H9 (cell line): ENCODE data around the gene ANKRD49. TPM values are rescaled to one million over a fixed set of nuclear protein-coding genes. Genes with fewer than 3 reads are reported as not detected.

Source experiments
- DNase-seq: peaks from one replicate; pipeline ENCODE4 v3.0.0-alpha.2; 2017
- H2AFZ ChIP-seq: one replicate; pipeline ENCODE4 v1.6.1; 2013; ENCODE audit warnings: mild to moderate bottlenecking, low read length, control low read depth, moderate library complexity
- H2AK5ac ChIP-seq: 2 replicates; pipeline ENCODE4 v1.6.1; 2013; ENCODE audit warnings: low read length, control low read depth, mixed read lengths; ENCODE audit not compliant: insufficient read length
- H2BK120ac ChIP-seq: one replicate; pipeline ENCODE4 v1.6.1; 2013; ENCODE audit warnings: low read depth, mild to moderate bottlenecking, low read length, control low read depth, inconsistent platforms; ENCODE audit not compliant: poor library complexity, severe bottlenecking
- H2BK12ac ChIP-seq: 2 replicates; pipeline ENCODE4 v1.6.1; 2013; ENCODE audit warnings: low read length, control low read depth, mixed read lengths, low read depth; ENCODE audit not compliant: insufficient read length
- H2BK15ac ChIP-seq: 2 replicates; pipeline ENCODE4 v1.6.1; 2013; ENCODE audit warnings: low read depth, low read length, control low read depth
- H2BK20ac ChIP-seq: one replicate; pipeline ENCODE4 v1.6.1; 2013; ENCODE audit warnings: low read depth, mild to moderate bottlenecking, low read length, control low read depth, inconsistent platforms; ENCODE audit not compliant: poor library complexity, severe bottlenecking
- H2BK5ac ChIP-seq: 2 replicates; pipeline ENCODE4 v1.6.1; 2013; ENCODE audit warnings: low read length, control low read depth, mixed read lengths; ENCODE audit not compliant: insufficient read length
- H3K14ac ChIP-seq: 2 replicates; pipeline ENCODE4 v1.6.1; 2013; ENCODE audit warnings: low read length, control low read depth; ENCODE audit not compliant: insufficient read depth
- H3K18ac ChIP-seq: 2 replicates; pipeline ENCODE4 v1.6.1; 2013; ENCODE audit warnings: low read depth, mild to moderate bottlenecking, mixed read lengths, low read length, control low read depth; ENCODE audit not compliant: insufficient read length
- H3K23ac ChIP-seq: 2 replicates; pipeline ENCODE4 v1.6.1; 2013; ENCODE audit warnings: low read length, control low read depth, mixed read lengths, low read depth; ENCODE audit not compliant: insufficient read length
- H3K23me2 ChIP-seq: 2 replicates; pipeline ENCODE4 v1.6.1; 2013; ENCODE audit warnings: low read depth, mild to moderate bottlenecking, mixed read lengths, low read length, control low read depth; ENCODE audit not compliant: insufficient read length, poor library complexity, severe bottlenecking
- H3K27ac ChIP-seq: 2 replicates; pipeline ENCODE4 v1.5.1; 2013; ENCODE audit warnings: low read length, control low read depth, mixed read lengths, low read depth; ENCODE audit not compliant: insufficient read length
- H3K27me3 ChIP-seq: 2 replicates; pipeline ENCODE4 v1.6.1; 2013; ENCODE audit warnings: low read length, control low read depth, inconsistent platforms; ENCODE audit not compliant: insufficient read depth
- H3K4ac ChIP-seq: 2 replicates; pipeline ENCODE4 v1.6.1; 2013; ENCODE audit warnings: low read depth, mild to moderate bottlenecking, control low read depth, inconsistent platforms, low read length, moderate library complexity
- H3K4me1 ChIP-seq: 2 replicates; pipeline ENCODE4 v1.6.1; 2013; ENCODE audit warnings: low read length, control low read depth, inconsistent platforms; ENCODE audit not compliant: insufficient read depth
- H3K4me2 ChIP-seq: 2 replicates; pipeline ENCODE4 v1.6.1; 2013; ENCODE audit warnings: low read length, control low read depth, mixed read lengths; ENCODE audit not compliant: insufficient read length, insufficient read depth
- H3K56ac ChIP-seq: 2 replicates; pipeline ENCODE4 v1.6.1; 2013; ENCODE audit warnings: low read depth, mild to moderate bottlenecking, mixed read lengths, low read length, control low read depth; ENCODE audit not compliant: insufficient read length
- H3K79me1 ChIP-seq: 2 replicates; pipeline ENCODE4 v1.6.1; 2013; ENCODE audit warnings: low read depth, mild to moderate bottlenecking, moderate library complexity, low read length, control low read depth, inconsistent platforms; ENCODE audit not compliant: insufficient read depth, poor library complexity, severe bottlenecking
- H3K79me2 ChIP-seq: 2 replicates; pipeline ENCODE4 v1.6.1; 2013; ENCODE audit warnings: low read length, control low read depth, inconsistent platforms; ENCODE audit not compliant: insufficient read depth
- H3K9ac ChIP-seq: 2 replicates; pipeline ENCODE4 v1.6.1; 2013; ENCODE audit warnings: low read length, control low read depth, mixed read lengths; ENCODE audit not compliant: insufficient read length; ENCODE audit errors: extremely low read depth
- H3K9me3 ChIP-seq: one replicate; pipeline ENCODE4 v1.6.1; 2013; ENCODE audit warnings: low read depth, low read length, inconsistent platforms; ENCODE audit not compliant: control insufficient read depth
- H3T11ph ChIP-seq: one replicate; pipeline ENCODE4 v1.6.1; 2013; ENCODE audit warnings: mild to moderate bottlenecking, low read length, control low read depth, inconsistent platforms
- H4K20me1 ChIP-seq: one replicate; pipeline ENCODE4 v1.6.1; 2013; ENCODE audit not compliant: control insufficient read depth, insufficient read length, insufficient read depth
- H4K5ac ChIP-seq: 2 replicates; pipeline ENCODE4 v1.6.1; 2013; ENCODE audit warnings: low read depth, mild to moderate bottlenecking, mixed read lengths, low read length, control low read depth; ENCODE audit not compliant: insufficient read length
- H4K8ac ChIP-seq: replicated peaks from 2 replicates; pipeline ENCODE4 v1.6.1; 2013; ENCODE audit warnings: low read length, control low read depth, mixed read lengths, low read depth; ENCODE audit not compliant: insufficient read length
- H4K91ac ChIP-seq: 2 replicates; pipeline ENCODE4 v1.6.1; 2013; ENCODE audit warnings: low read depth, mild to moderate bottlenecking, moderate library complexity, mixed read lengths, low read length, control low read depth; ENCODE audit not compliant: insufficient read length
- H3K27ac Mint-ChIP-seq, 3 experiments: 2 replicates in 2 of 3; 3 replicates in 1 of 3; pipeline ENCODE4 v1.8.0; 2020 to 2021; ENCODE audit warnings: mixed read lengths in 3 of 3, mild to moderate bottlenecking in 1 of 3, moderate library complexity in 1 of 3
- H3K27me3 Mint-ChIP-seq: 2 replicates; pipeline ENCODE4 v1.8.0; 2021; ENCODE audit warnings: low read depth, mild to moderate bottlenecking, moderate library complexity, mixed read lengths
- H3K36me3 Mint-ChIP-seq, 3 experiments: 2 replicates in 2 of 3; 3 replicates in 1 of 3; pipeline ENCODE4 v1.8.0; 2020 to 2021; ENCODE audit warnings: low read depth in 3 of 3, mixed read lengths in 3 of 3; ENCODE audit not compliant: insufficient read depth in 1 of 3
- H3K4me1 Mint-ChIP-seq, 2 experiments: 2 replicates each; pipeline ENCODE4 v1.8.0; 2020; ENCODE audit warnings: mixed read lengths in 2 of 2
- H3K4me3 Mint-ChIP-seq, 2 experiments: 2 replicates in 1 of 2; 3 replicates in 1 of 2; pipeline ENCODE4 v1.8.0; 2020 to 2021; ENCODE audit warnings: mild to moderate bottlenecking in 2 of 2, mixed read lengths in 2 of 2, moderate library complexity in 1 of 2
- H3K9me3 Mint-ChIP-seq, 2 experiments: 2 replicates in 1 of 2; 3 replicates in 1 of 2; pipeline ENCODE4 v1.8.0; 2020; ENCODE audit warnings: mild to moderate bottlenecking in 2 of 2, mixed read lengths in 2 of 2, moderate library complexity in 1 of 2
- WGBS: extraction: QIAGEN DNeasy Blood & Tissue Kit; methylation state at CpG from one replicate; pipeline ENCODE4 v1.1.7; 2013; ENCODE audit warnings: missing lambda C conversion rate, low lambda C conversion rate, mixed read lengths; ENCODE audit not compliant: insufficient read length; ENCODE audit errors: extremely low coverage; 5-methylcytosine and 5-hydroxymethylcytosine counted together
- total RNA-seq: library from RNA; stranded (reverse); gene quantifications from 2 replicates; pipeline ENCODE4 v1.2.1, GENCODE V29; 2021
- TF ChIP-seq, protein P1 (sequence below): fragments of 200-600 bp; sonication (generic); conservative IDR thresholded peaks from 3 replicates; pipeline ENCODE4 v1.8.0; 2021; ENCODE audit warnings: antibody characterized with exemption, mild to moderate bottlenecking

The ANKRD49 gene
- total RNA-seq, 1 experiment from 2014 or later, result 13.8 TPM

- no peak overlapping the region for H2AK5ac ChIP-seq
- no peak overlapping the region for H4K91ac ChIP-seq
- no peak overlapping the region for H2BK20ac ChIP-seq
- H3K36me3 Mint-ChIP-seq, result no peaks in the 10 kb centered on the region
- H2BK120ac ChIP-seq, result no peak overlapping the region
- DNase-seq, result no peak
- no peak overlapping the region for H3K4me2 ChIP-seq
- no peak overlapping the region for H2BK5ac ChIP-seq
- H3K27me3 Mint-ChIP-seq, result peaks cover 8% of the 10 kb centered on the region
- no peak overlapping the region for H3K14ac ChIP-seq
- TF ChIP-seq, protein P1, sequence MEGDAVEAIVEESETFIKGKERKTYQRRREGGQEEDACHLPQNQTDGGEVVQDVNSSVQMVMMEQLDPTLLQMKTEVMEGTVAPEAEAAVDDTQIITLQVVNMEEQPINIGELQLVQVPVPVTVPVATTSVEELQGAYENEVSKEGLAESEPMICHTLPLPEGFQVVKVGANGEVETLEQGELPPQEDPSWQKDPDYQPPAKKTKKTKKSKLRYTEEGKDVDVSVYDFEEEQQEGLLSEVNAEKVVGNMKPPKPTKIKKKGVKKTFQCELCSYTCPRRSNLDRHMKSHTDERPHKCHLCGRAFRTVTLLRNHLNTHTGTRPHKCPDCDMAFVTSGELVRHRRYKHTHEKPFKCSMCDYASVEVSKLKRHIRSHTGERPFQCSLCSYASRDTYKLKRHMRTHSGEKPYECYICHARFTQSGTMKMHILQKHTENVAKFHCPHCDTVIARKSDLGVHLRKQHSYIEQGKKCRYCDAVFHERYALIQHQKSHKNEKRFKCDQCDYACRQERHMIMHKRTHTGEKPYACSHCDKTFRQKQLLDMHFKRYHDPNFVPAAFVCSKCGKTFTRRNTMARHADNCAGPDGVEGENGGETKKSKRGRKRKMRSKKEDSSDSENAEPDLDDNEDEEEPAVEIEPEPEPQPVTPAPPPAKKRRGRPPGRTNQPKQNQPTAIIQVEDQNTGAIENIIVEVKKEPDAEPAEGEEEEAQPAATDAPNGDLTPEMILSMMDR, result no peak
- H3K18ac ChIP-seq, result no peak overlapping the region
- no peak overlapping the region for H3K23ac ChIP-seq
- no peak overlapping the region for H3K9ac ChIP-seq
- no peak overlapping the region for H3K56ac ChIP-seq
- no peaks in the 10 kb centered on the region for H3K23me2 ChIP-seq
- H3K79me2 ChIP-seq, result no peaks in the 10 kb centered on the region
- no peaks in the 10 kb centered on the region for H4K20me1 ChIP-seq
- H3K4me1 Mint-ChIP-seq, result no peaks in the 10 kb centered on the region; a peak in 1 of 4 replicates
- H3K27me3 ChIP-seq, result no peaks in the 10 kb centered on the region
- no peaks in the 10 kb centered on the region for H3K4me1 ChIP-seq
- no peak overlapping the region for H3K27ac Mint-ChIP-seq
- H3K79me1 ChIP-seq, result no peaks in the 10 kb centered on the region
- H3T11ph ChIP-seq, result no peak overlapping the region
- H3K4me3 Mint-ChIP-seq, result no peak overlapping the region
- no peak overlapping the region for H3K27ac ChIP-seq
- H3K4ac ChIP-seq, result no peak overlapping the region
- no peak overlapping the region for H2BK12ac ChIP-seq
- H3K9me3 Mint-ChIP-seq, result no peaks in the 10 kb centered on the region
- H2AFZ ChIP-seq, result no peak overlapping the region
- H3K9me3 ChIP-seq, result no peaks in the 10 kb centered on the region
- no peak overlapping the region for H2BK15ac ChIP-seq
- no peak overlapping the region for H4K5ac ChIP-seq
- no peak overlapping the region for H4K8ac ChIP-seq
- WGBS, result no CpG with 5 or more reads among the region's 3 CpGs
Measured at GRCh38 chr11:94532211-94532610, 38.4 kb downstream of the ANKRD49 start.
